Tibial artery (tissue), 4 donors: ENCODE data around the gene CXCL6.

ENCODE experiments used
- DNase-seq, 2 donors: peaks; one replicate each; pipeline ENCODE4 v3.0.0-alpha.2; 2019
- H3K27ac ChIP-seq, 2 donors: fragments of 200-600 bp; sonication (generic) in 1 of 2; 1 replicate in 1 of 2; 2 replicates in 1 of 2; pipeline ENCODE4 v1.5.1; 2018 to 2019; ENCODE audit warnings: mild to moderate bottlenecking in 1 of 2
- H3K27me3 ChIP-seq, 2 donors: fragments of 200-600 bp; sonication (generic) in 1 of 2; one replicate each; pipeline versions ENCODE4 v1.5.1 to v1.6.0; 2016 to 2019
- H3K36me3 ChIP-seq, 3 donors: fragments of 200-600 bp; sonication (generic) in 2 of 3; one replicate each; pipeline ENCODE4 v1.5.1; 2016 to 2019; ENCODE audit warnings: mild to moderate bottlenecking in 2 of 3
- H3K4me1 ChIP-seq, 4 donors: fragments of 200-600 bp; sonication (generic) in 2 of 4; 1 replicate in 3 of 4; 2 replicates in 1 of 4; pipeline ENCODE4 v1.5.1; 2016 to 2019
- H3K4me3 ChIP-seq, 2 donors: fragments of 200-600 bp; sonication (generic) in 1 of 2; 1 replicate in 1 of 2; 2 replicates in 1 of 2; pipeline ENCODE4 v1.5.1; 2018 to 2019; ENCODE audit warnings: mild to moderate bottlenecking in 2 of 2
- H3K9me3 ChIP-seq, 3 donors: fragments of 200-600 bp; sonication (generic) in 1 of 3; one replicate each; pipeline ENCODE4 v1.5.1; 2016 to 2019
- CTCF ChIP-seq, 2 experiments: fragments of 200-600 bp in 1 of 2; fragments of 450-650 bp in 1 of 2; IDR thresholded peaks; one replicate each; pipeline ENCODE4 v1.5.1; 2017 to 2019; ENCODE audit warnings: antibody characterized with exemption in 2 of 2, mild to moderate bottlenecking in 1 of 2, moderate library complexity in 1 of 2
- intact Hi-C: fragments of 100-400 bp; cut with DNase I; formaldehyde crosslinking; loops from one replicate; pipeline ENCODE4 v1.15.0; 2023; ENCODE audit warnings: low total_unique reads

The CXCL6 gene

GRCh38 chr4:73883306-73883705 lies 46.8 kb downstream of the CXCL6 start:
- Histone ChIP-seq H3K4me1 (no peaks in the 10 kb centered on the region), H3K27ac (no peak overlapping the region), H3K9me3 (no peaks in the 10 kb centered on the region), H3K27me3 (no peaks in the 10 kb centered on the region), H3K36me3 (no peaks in the 10 kb centered on the region), H3K4me3 (no peak overlapping the region)
- intact Hi-C loops, result no loop called here
- DNase-seq, result no peak
- no peak for TF ChIP-seq CTCF (IDR thresholded peaks at IDR 0.05)

GRCh38 chr4:73885574-73886267 lies 49.2 kb downstream of the CXCL6 start:
- no peak for TF ChIP-seq CTCF (IDR thresholded peaks at IDR 0.05)
- no peaks in the 10 kb centered on the region for H3K4me1 ChIP-seq
- no peaks in the 10 kb centered on the region for H3K36me3 ChIP-seq
- intact Hi-C loops, result no loop called here
- no peak overlapping the region for H3K27ac ChIP-seq
- H3K4me3 ChIP-seq, result no peak overlapping the region
- H3K9me3 ChIP-seq, result no peaks in the 10 kb centered on the region
- H3K27me3 ChIP-seq, result no peaks in the 10 kb centered on the region
- no peak for DNase-seq
